GM23248 (cell line): ENCODE measurements around the gene ENOSF1. TPM values are rescaled to one million over a fixed set of nuclear protein-coding genes. Genes with fewer than 3 reads are reported as not detected.
"Not testable (repeated sequence)": the region's sequence is repeated elsewhere in the genome, so short reads cannot be mapped to it uniquely, and the experiment has no call there.

ENCODE experiments used
- DNase-seq: peaks from one replicate; pipeline ENCODE4 v3.0.0-alpha.2; 2015
- H2AFZ ChIP-seq: fragments of 200-600 bp; sonication (generic); 2 replicates; pipeline ENCODE4 v1.6.1; 2016; ENCODE audit warnings: antibody characterized with exemption
- H3F3A ChIP-seq: fragments of 200-600 bp; sonication (generic); 2 replicates; pipeline ENCODE4 v1.6.1; 2016; ENCODE audit warnings: mild to moderate bottlenecking, antibody characterized with exemption, mixed run types; ENCODE audit not compliant: insufficient read depth
- H3K27ac ChIP-seq: fragments of 200-600 bp; sonication (generic); 2 replicates; pipeline ENCODE4 v1.5.1; 2016; ENCODE audit warnings: mild to moderate bottlenecking
- H3K27me3 ChIP-seq: fragments of 200-600 bp; sonication (generic); replicated peaks from 2 replicates; pipeline ENCODE4 v1.6.1; 2016; ENCODE audit warnings: mild to moderate bottlenecking; ENCODE audit not compliant: insufficient read depth
- H3K36me3 ChIP-seq: fragments of 200-600 bp; sonication (generic); 2 replicates; pipeline ENCODE4 v1.6.1; 2016; ENCODE audit warnings: low read depth, mild to moderate bottlenecking
- H3K4me1 ChIP-seq: fragments of 200-600 bp; sonication (generic); 2 replicates; pipeline ENCODE4 v1.6.1; 2016; ENCODE audit warnings: mild to moderate bottlenecking; ENCODE audit not compliant: insufficient read depth
- H3K4me2 ChIP-seq: fragments of 200-600 bp; sonication (generic); one replicate; pipeline ENCODE4 v1.6.1; 2016; ENCODE audit warnings: mild to moderate bottlenecking; ENCODE audit not compliant: unreplicated experiment
- H3K4me3 ChIP-seq: fragments of 200-600 bp; sonication (generic); 2 replicates; pipeline ENCODE4 v1.5.1; 2016; ENCODE audit warnings: mild to moderate bottlenecking
- H3K79me2 ChIP-seq: fragments of 200-600 bp; sonication (generic); 2 replicates; pipeline ENCODE4 v1.6.1; 2016; ENCODE audit warnings: mild to moderate bottlenecking; ENCODE audit not compliant: insufficient read depth
- H3K9ac ChIP-seq: fragments of 200-600 bp; sonication (generic); 2 replicates; pipeline ENCODE4 v1.6.1; 2016; ENCODE audit warnings: mild to moderate bottlenecking
- H3K9me2 ChIP-seq: fragments of 200-600 bp; sonication (generic); 2 replicates; pipeline ENCODE4 v1.6.1; 2016; ENCODE audit warnings: mixed run types, mild to moderate bottlenecking, moderate library complexity; ENCODE audit not compliant: insufficient read depth
- H3K9me3 ChIP-seq: fragments of 200-600 bp; sonication (generic); one replicate; pipeline ENCODE4 v1.6.1; 2017; ENCODE audit warnings: low read depth
- H4K20me1 ChIP-seq: fragments of 200-600 bp; sonication (generic); 2 replicates; pipeline ENCODE4 v1.6.0; 2016; ENCODE audit not compliant: insufficient read depth
- EZH2 ChIP-seq: fragments of 200-600 bp; sonication (generic); IDR thresholded peaks from 2 replicates; pipeline ENCODE4 v1.6.1; 2018; ENCODE audit warnings: antibody characterized with exemption, mild to moderate bottlenecking; ENCODE audit not compliant: insufficient read depth, poor library complexity, severe bottlenecking
- EZH2phosphoT487 ChIP-seq: fragments of 200-600 bp; sonication (generic); IDR thresholded peaks from 2 replicates; pipeline ENCODE4 v1.6.1; 2018; ENCODE audit warnings: antibody characterized with exemption, moderate library complexity, mild to moderate bottlenecking, low read depth; ENCODE audit not compliant: insufficient read depth
- WGBS, 2 experiments: methylation state at CpG; one replicate each; pipeline ENCODE4 v1.1.6; 2015 to 2017; ENCODE audit warnings: low lambda C conversion rate in 2 of 2, low coverage in 1 of 2; ENCODE audit errors: missing lambda C conversion rate in 2 of 2; 5-methylcytosine and 5-hydroxymethylcytosine counted together
- in situ Hi-C: fragments of 300-500 bp; cut with MboI; formaldehyde crosslinking; loops from 2 replicates; pipeline ENCODE4 v1.15.0; 2020
- polyA plus RNA-seq: library from polyadenylated mRNA; unstranded; fragments of >200 nt; fragmentation: Nextera tagmentation; extraction: Ambion mirVana; gene quantifications from 2 replicates; pipeline ENCODE4 v1.2.1, GENCODE V29; 2016
- total RNA-seq: library from RNA; depleted of rRNA; stranded (reverse); fragments of >200 nt; shearing (Covaris generic); gene quantifications from 2 replicates; pipeline ENCODE4 v1.2.3, GENCODE V29; 2014

The ENOSF1 gene
- total and polyA plus RNA-seq, 2 experiments from 2014 or later: 17.5 to 20.0 TPM

GRCh38 chr18:731185-731584, 18.8 kb upstream of the ENOSF1 start:
- peaks cover 11% of the 10 kb centered on the region for H3K4me1 ChIP-seq
- no peaks in the 10 kb centered on the region for H4K20me1 ChIP-seq
- no peaks in the 10 kb centered on the region for H3K9me2 ChIP-seq
- 0 out of 2 replicates have a peak overlapping the region, but pooled peaks have one; percentile 14 for H3K27ac ChIP-seq
- H3K27me3 ChIP-seq: no peaks in the 10 kb centered on the region
- H3K9ac ChIP-seq: no peak overlapping the region
- no peak for TF ChIP-seq EZH2phosphoT487
- TF ChIP-seq EZH2: no peak
- DNase-seq: peak; percentile 45
- H3K4me3 ChIP-seq: no peak overlapping the region
- no peak overlapping the region for H2AFZ ChIP-seq
- peaks cover 3% of the 10 kb centered on the region for H3K36me3 ChIP-seq
- H3F3A ChIP-seq: no peaks in the 10 kb centered on the region
- H3K79me2 ChIP-seq: no peaks in the 10 kb centered on the region
- H3K4me2 ChIP-seq: no peak overlapping the region
- in situ Hi-C loops: no loop called here
- H3K9me3 ChIP-seq: no peaks in the 10 kb centered on the region

- Histone ChIP-seq H3K79me2 (no peaks in the 10 kb centered on the region), H3K9me2 (no peaks in the 10 kb centered on the region), H3K4me3 (no peak overlapping the region), H3K9ac (no peak overlapping the region), H3F3A (no peaks in the 10 kb centered on the region), H3K4me1 (peaks cover 11% of the 10 kb centered on the region), H3K27ac (0 out of 2 replicates have a peak overlapping the region, but pooled peaks have one; percentile 14), H3K27me3 (no peaks in the 10 kb centered on the region), H2AFZ (no peak overlapping the region), H4K20me1 (no peaks in the 10 kb centered on the region), H3K9me3 (no peaks in the 10 kb centered on the region), H3K36me3 (peaks cover 3% of the 10 kb centered on the region), H3K4me2 (no peak overlapping the region)
- peak; percentile 22 for DNase-seq
- in situ Hi-C loops: no loop called here
- TF ChIP-seq EZH2: no peak
These were observed 18.3 kb upstream of the ENOSF1 start for GRCh38 chr18:730692-731091.

GRCh38 chr18:730120-730519, 17.7 kb upstream of the ENOSF1 start:
- H3K79me2 ChIP-seq, in situ Hi-C loops, H3K36me3 ChIP-seq, H2AFZ ChIP-seq, H4K20me1 ChIP-seq, H3K4me2 ChIP-seq, H3K9me3 ChIP-seq, H3K4me3 ChIP-seq, H3K27me3 ChIP-seq, H3K9ac ChIP-seq, H3F3A ChIP-seq, H3K27ac ChIP-seq, H3K9me2 ChIP-seq: not testable (repeated sequence)
- WGBS, 2 experiments: 98 to 99% methylated on average over 5 of the region's 5 CpGs
- H3K4me1 ChIP-seq: peaks cover 11% of the 10 kb centered on the region
- DNase-seq: peak; percentile 12

- WGBS, 2 experiments: 96% methylated on average over 9 of the region's 9 CpGs
- H4K20me1 ChIP-seq: no peaks in the 10 kb centered on the region
- no peaks in the 10 kb centered on the region for H3K9me2 ChIP-seq
- in situ Hi-C loops: no loop called here
- no peak for TF ChIP-seq EZH2phosphoT487
- H2AFZ ChIP-seq: no peak overlapping the region
- H3K4me3 ChIP-seq: no peak overlapping the region
- H3K27me3 ChIP-seq: no peaks in the 10 kb centered on the region
- H3K4me2 ChIP-seq: no peak overlapping the region
- H3K36me3 ChIP-seq: peaks cover 3% of the 10 kb centered on the region; the same call in 1 of the 2 replicates
- H3K79me2 ChIP-seq: no peaks in the 10 kb centered on the region
- H3F3A ChIP-seq: no peaks in the 10 kb centered on the region
- no peak for DNase-seq
- H3K9ac ChIP-seq: no peak overlapping the region
- no peaks in the 10 kb centered on the region for H3K9me3 ChIP-seq
- no peak overlapping the region for H3K27ac ChIP-seq
- peaks cover 2% of the 10 kb centered on the region; the same call in 1 of the 2 replicates for H3K4me1 ChIP-seq
These were observed 13.2 kb upstream of the ENOSF1 start for GRCh38 chr18:725646-726045.

GRCh38 chr18:723541-724080, 11.2 kb upstream of the ENOSF1 start:
- in situ Hi-C loops: no loop called here
- WGBS, 2 experiments: 95 to 100% methylated on average over 1 of the region's 1 CpG
- no peak overlapping the region for H3K9ac ChIP-seq

More at GRCh38 chr18:723541-724080, 11.2 kb upstream of the ENOSF1 start:
- Histone ChIP-seq H3K4me3 (no peak overlapping the region), H3K79me2 (no peaks in the 10 kb centered on the region), H3K4me2 (no peak overlapping the region), H2AFZ (no peak overlapping the region), H4K20me1 (no peaks in the 10 kb centered on the region), H3F3A (no peaks in the 10 kb centered on the region), H3K27me3 (no peaks in the 10 kb centered on the region), H3K36me3 (peaks cover 3% of the 10 kb centered on the region; the same call in 1 of the 2 replicates), H3K9me2 (no peaks in the 10 kb centered on the region), H3K27ac (no peak overlapping the region), H3K4me1 (no peaks in the 10 kb centered on the region), H3K9me3 (no peaks in the 10 kb centered on the region)
- DNase-seq: no peak
- TF ChIP-seq EZH2 (no peak), EZH2phosphoT487 (no peak)
